ENCODE measurements around the gene RPP40. TPM values are rescaled to one million over a fixed set of nuclear protein-coding genes. Genes with fewer than 3 reads are reported as not detected.

RPP40 gene
- polyA plus RNA-seq, 3 donors = 1.7 to 11.1 (median 7.4) TPM

GRCh38 chr6:5046430-5046829, 42.6 kb upstream of the RPP40 start:
- Mint-ChIP-seq H3K9me3 (peaks cover 12 to 36% (median 25%) of the 10 kb centered on the region in 7 donors), H3K27me3 (ENCODE audit: low read depth in 3 of 3) (peaks cover 0 to 2% (median 0%) of the 10 kb centered on the region in 3 donors), H3K36me3 (peaks cover 5 to 7% of the 10 kb centered on the region in 2 donors), H3K4me3 (no peak overlapping the region), H3K27ac (no peak overlapping the region), H3K4me1 (peaks cover 11% of the 10 kb centered on the region)
- WGBS (ENCODE audit: insufficient coverage) = 97% methylated on average over 7 of the region's 9 CpGs
- no peaks in the 10 kb centered on the region for H3K27me3 ChIP-seq (ENCODE audit: control insufficient read depth in 2 of 2, insufficient read depth in 2 of 2, low read length in 2 of 2)
- no peak for TF ChIP-seq CTCF (IDR thresholded peaks at IDR 0.05)
- H3K36me3 ChIP-seq (replicated peaks in 1 of 2; ENCODE audit: control insufficient read depth in 1 of 2, insufficient read depth in 2 of 2, low read length in 2 of 2) = no peaks in the 10 kb centered on the region
- no peak overlapping the region for H3K4me3 ChIP-seq (replicated peaks in 1 of 3; ENCODE audit: low read depth in 2 of 3, low read length in 3 of 3)
- H3K4me2 ChIP-seq (replicated peaks; ENCODE audit: extremely low read depth, low read length, poor library complexity, severe bottlenecking) = no peak overlapping the region
- H3K4me1 ChIP-seq (ENCODE audit: control insufficient read depth in 1 of 2, insufficient read depth in 2 of 2, low read length in 2 of 2) = peaks cover 5 to 8% of the 10 kb centered on the region in 2 donors
- H3K9me3 ChIP-seq (replicated peaks in 1 of 2; ENCODE audit: control insufficient read depth in 1 of 2, insufficient read depth in 1 of 2, low read length in 2 of 2) = peaks cover 11 to 18% of the 10 kb centered on the region in 2 donors
- H3K9ac ChIP-seq (ENCODE audit: insufficient read depth, low read length, poor library complexity, severe bottlenecking) = no peak overlapping the region
- H2AFZ ChIP-seq (ENCODE audit: insufficient read depth, low read depth, low read length, poor library complexity, severe bottlenecking) = no peak overlapping the region
- DNase-seq = no peak
- no peaks in the 10 kb centered on the region for H4K20me1 ChIP-seq (ENCODE audit: insufficient read depth, low read length)
- no peak overlapping the region for H3K27ac ChIP-seq (ENCODE audit: low read depth in 1 of 2, low read length in 2 of 2)
- no peaks in the 10 kb centered on the region for H3K79me2 ChIP-seq (ENCODE audit: insufficient read depth, low read length)
- intact Hi-C loops (cut with micrococcal nuclease) = no loop called here

- H3K9me3 ChIP-seq (replicated peaks in 1 of 2; ENCODE audit: control insufficient read depth in 1 of 2, insufficient read depth in 1 of 2, low read length in 2 of 2) = peaks cover 5 to 15% of the 10 kb centered on the region in 2 donors
- H3K27me3 ChIP-seq (ENCODE audit: control insufficient read depth in 2 of 2, insufficient read depth in 2 of 2, low read length in 2 of 2) = no peaks in the 10 kb centered on the region
- Mint-ChIP-seq H3K27ac (no peak overlapping the region), H3K36me3 (no peaks in the 10 kb centered on the region), H3K4me3 (no peak overlapping the region), H3K27me3 (ENCODE audit: low read depth in 3 of 3) (peaks cover 0 to 2% (median 2%) of the 10 kb centered on the region in 3 donors), H3K4me1 (peaks cover 11% of the 10 kb centered on the region), H3K9me3 (peaks cover 5 to 28% (median 17%) of the 10 kb centered on the region in 7 donors)
- no peak for TF ChIP-seq CTCF (IDR thresholded peaks at IDR 0.05)
- intact Hi-C loops (cut with micrococcal nuclease) = no loop called here
- H3K9ac ChIP-seq (ENCODE audit: insufficient read depth, low read length, poor library complexity, severe bottlenecking) = no peak overlapping the region
- WGBS (ENCODE audit: insufficient coverage) = 100% methylated on average over 3 of the region's 8 CpGs
- no peaks in the 10 kb centered on the region for H3K79me2 ChIP-seq (ENCODE audit: insufficient read depth, low read length)
- no peaks in the 10 kb centered on the region for H4K20me1 ChIP-seq (ENCODE audit: insufficient read depth, low read length)
- no peak overlapping the region for H2AFZ ChIP-seq (ENCODE audit: insufficient read depth, low read depth, low read length, poor library complexity, severe bottlenecking)
- H3K4me3 ChIP-seq (replicated peaks in 1 of 3; ENCODE audit: low read depth in 2 of 3, low read length in 3 of 3) = no peak overlapping the region
- H3K4me1 ChIP-seq (ENCODE audit: control insufficient read depth in 1 of 2, insufficient read depth in 2 of 2, low read length in 2 of 2) = peaks cover 5 to 8% of the 10 kb centered on the region in 2 donors
- no peak for DNase-seq
- H3K36me3 ChIP-seq (replicated peaks in 1 of 2; ENCODE audit: control insufficient read depth in 1 of 2, insufficient read depth in 2 of 2, low read length in 2 of 2) = no peaks in the 10 kb centered on the region
- H3K4me2 ChIP-seq (replicated peaks; ENCODE audit: extremely low read depth, low read length, poor library complexity, severe bottlenecking) = no peak overlapping the region
- no peak overlapping the region for H3K27ac ChIP-seq (ENCODE audit: low read depth in 1 of 2, low read length in 2 of 2)
These were observed 41.6 kb upstream of the RPP40 start for GRCh38 chr6:5045416-5045815.
